Activated CD4-positive, CD25-positive, alpha-beta regulatory T cell treated with anti-CD3 and anti-CD28 coated beads, Interleukin-2, amount 50 U/mL, for 72 hours (primary cell): ENCODE measurements around the gene CCNDBP1.
"Not testable (repeated sequence)": the region's sequence is repeated elsewhere in the genome, so short reads cannot be mapped to it uniquely, and the experiment has no call there.

Experiments
- DNase-seq: peaks from one replicate; pipeline ENCODE4 v3.0.0; 2021

Gene CCNDBP1

GRCh38 chr15:43194795-43195194, 9.6 kb downstream of the CCNDBP1 start:
- DNase-seq = no peak

GRCh38 chr15:43196760-43197548, 11.8 kb downstream of the CCNDBP1 start:
- no peak for DNase-seq

GRCh38 chr15:43197773-43198172, 12.6 kb downstream of the CCNDBP1 start:
- not testable (repeated sequence) for DNase-seq

- DNase-seq = not testable (repeated sequence)
These were observed 13.4 kb downstream of the CCNDBP1 start for GRCh38 chr15:43198556-43198955.

- no peak for DNase-seq
These were observed 13.8 kb downstream of the CCNDBP1 start for GRCh38 chr15:43198992-43199391.

- no peak for DNase-seq
These were observed 14.8 kb downstream of the CCNDBP1 start for GRCh38 chr15:43199945-43200488.

GRCh38 chr15:43204016-43204901, 19.1 kb downstream of the CCNDBP1 start:
- no peak for DNase-seq

- DNase-seq = no peak
These were observed 20.9 kb downstream of the CCNDBP1 start for GRCh38 chr15:43206054-43206453.

- DNase-seq = no peak
These were observed 21.8 kb downstream of the CCNDBP1 start for GRCh38 chr15:43207024-43207423.

GRCh38 chr15:43208052-43209002, 23.1 kb downstream of the CCNDBP1 start:
- no peak for DNase-seq

GRCh38 chr15:43209059-43209824, 24.0 kb downstream of the CCNDBP1 start:
- no peak for DNase-seq

GRCh38 chr15:43210172-43210745, 25.1 kb downstream of the CCNDBP1 start:
- no peak for DNase-seq

GRCh38 chr15:43210807-43211206, 25.6 kb downstream of the CCNDBP1 start:
- no peak for DNase-seq

- DNase-seq = no peak
These were observed 26.1 kb downstream of the CCNDBP1 start for GRCh38 chr15:43211224-43211735.

- DNase-seq = no peak
These were observed 27.1 kb downstream of the CCNDBP1 start for GRCh38 chr15:43212299-43212698.

GRCh38 chr15:43212951-43213350, 27.7 kb downstream of the CCNDBP1 start:
- DNase-seq = no peak

- no peak for DNase-seq
These were observed 28.3 kb downstream of the CCNDBP1 start for GRCh38 chr15:43213466-43213865.

- no peak for DNase-seq
These were observed 29.0 kb downstream of the CCNDBP1 start for GRCh38 chr15:43214169-43214568.

- no peak for DNase-seq
These were observed 29.5 kb downstream of the CCNDBP1 start for GRCh38 chr15:43214592-43215295.

- no peak for DNase-seq
These were observed 30.8 kb downstream of the CCNDBP1 start for GRCh38 chr15:43215961-43216360.
